ENCODE measurements around the gene FOXP4. TPM values are rescaled to one million over a fixed set of nuclear protein-coding genes. Genes with fewer than 3 reads are reported as not detected.

FOXP4 gene
- polyA plus RNA-seq, 2 of the 4 experiments (the other 2 are of a cell fraction), result 2.6 to 14.2 TPM

Small RNAs within 50 kb of the gene (small RNA-seq; reads per million reads assigned to genes)
- gene MIR4641, result 0 to 0.16 (median 0) reads per million in 6 experiments

Other genes with a start within 250 kb of the FOXP4 start
- not detected in 2 replicates for gene NCR2, start 210.8 kb upstream of the FOXP4 start, polyA plus RNA-seq (2011; rRNA removed)
- not detected in 3 replicates for gene NCR2, start 210.8 kb upstream of the FOXP4 start, polyA plus RNA-seq (2017; fragmentation: RNase III; extraction: RNeasy Plus Mini Kit Qiagen cat#74134 plus additional on column Dnase treatment)
- 0.06 and 0.26 TPM in 2 replicates for gene MDFI, start 92.1 kb downstream of the FOXP4 start, polyA plus RNA-seq (2011; rRNA removed)
- gene MDFI, start 92.1 kb downstream of the FOXP4 start, polyA plus RNA-seq (2017; fragmentation: RNase III; extraction: RNeasy Plus Mini Kit Qiagen cat#74134 plus additional on column Dnase treatment), result 0.21 to 0.30 TPM (median 0.28 TPM) in 3 replicates
- gene TFEB, start 189.2 kb downstream of the FOXP4 start, polyA plus RNA-seq (2011; rRNA removed), result 2.9 and 3.1 TPM in 2 replicates
- 4.3 to 6.1 TPM (median 4.5 TPM) in 3 replicates for gene TFEB, start 189.2 kb downstream of the FOXP4 start, polyA plus RNA-seq (2017; fragmentation: RNase III; extraction: RNeasy Plus Mini Kit Qiagen cat#74134 plus additional on column Dnase treatment)
- not detected in 2 replicates for gene PGC, start 201.0 kb downstream of the FOXP4 start, polyA plus RNA-seq (2011; rRNA removed)
- gene PGC, start 201.0 kb downstream of the FOXP4 start, polyA plus RNA-seq (2017; fragmentation: RNase III; extraction: RNeasy Plus Mini Kit Qiagen cat#74134 plus additional on column Dnase treatment), result not detected in 3 replicates
- 1.9 TPM in 2 replicates for gene FRS3, start 233.5 kb downstream of the FOXP4 start, polyA plus RNA-seq (2011; rRNA removed)
- gene FRS3, start 233.5 kb downstream of the FOXP4 start, polyA plus RNA-seq (2017; fragmentation: RNase III; extraction: RNeasy Plus Mini Kit Qiagen cat#74134 plus additional on column Dnase treatment), result 1.7 to 2.0 TPM (median 2.0 TPM) in 3 replicates
- gene PRICKLE4, start 234.4 kb downstream of the FOXP4 start, polyA plus RNA-seq (2011; rRNA removed), result 0.32 and 0.34 TPM in 2 replicates
- 0.95 to 1.6 TPM (median 1.5 TPM) in 3 replicates for gene PRICKLE4, start 234.4 kb downstream of the FOXP4 start, polyA plus RNA-seq (2017; fragmentation: RNase III; extraction: RNeasy Plus Mini Kit Qiagen cat#74134 plus additional on column Dnase treatment)
- gene TOMM6, start 241.3 kb downstream of the FOXP4 start, polyA plus RNA-seq (2011; rRNA removed), result 217 and 262 TPM in 2 replicates
- gene TOMM6, start 241.3 kb downstream of the FOXP4 start, polyA plus RNA-seq (2017; fragmentation: RNase III; extraction: RNeasy Plus Mini Kit Qiagen cat#74134 plus additional on column Dnase treatment), result 252 to 261 TPM (median 254 TPM) in 3 replicates

Data from A549 (cell line).